ENCODE data around the gene REPS1.
A peak's percentile ranks its signal among the peaks of the same experiment; 100 is the strongest.
"Not testable (repeated sequence)": the region's sequence is repeated elsewhere in the genome, so short reads cannot be mapped to it uniquely, and the experiment has no call there.

Gene REPS1

GRCh38 chr6:138970159-138970558, 17.9 kb downstream of the REPS1 start:
- no peak for DNase-seq

GRCh38 chr6:138966870-138967269, 21.2 kb downstream of the REPS1 start:
- no peak for DNase-seq

- DNase-seq: no peak
Measured at GRCh38 chr6:138965971-138966370, 22.1 kb downstream of the REPS1 start.

GRCh38 chr6:138965291-138965874, 22.7 kb downstream of the REPS1 start:
- no peak for DNase-seq

GRCh38 chr6:138964012-138964411, 24.0 kb downstream of the REPS1 start:
- DNase-seq: no peak

- DNase-seq: no peak
Measured at GRCh38 chr6:138963531-138963930, 24.5 kb downstream of the REPS1 start.

GRCh38 chr6:138963119-138963518, 24.9 kb downstream of the REPS1 start:
- DNase-seq: no peak

GRCh38 chr6:138959521-138959920, 28.5 kb downstream of the REPS1 start:
- DNase-seq: no peak

GRCh38 chr6:138958595-138958994, 29.5 kb downstream of the REPS1 start:
- DNase-seq: no peak

GRCh38 chr6:138957903-138958302, 30.1 kb downstream of the REPS1 start:
- no peak for DNase-seq

- DNase-seq: no peak
Measured at GRCh38 chr6:138957484-138957883, 30.6 kb downstream of the REPS1 start.

- DNase-seq: no peak
Measured at GRCh38 chr6:138956244-138956924, 31.7 kb downstream of the REPS1 start.

- no peak for DNase-seq
Measured at GRCh38 chr6:138955262-138955661, 32.8 kb downstream of the REPS1 start.

- peak in 1 of 2 experiments; percentile 6 for DNase-seq
Measured at GRCh38 chr6:138953451-138953850, 34.6 kb downstream of the REPS1 start.

GRCh38 chr6:138948546-138949179, 39.4 kb downstream of the REPS1 start:
- DNase-seq: no peak

- DNase-seq: no peak
Measured at GRCh38 chr6:138948004-138948403, 40.0 kb downstream of the REPS1 start.

GRCh38 chr6:138945354-138945753, 42.7 kb downstream of the REPS1 start:
- no peak for DNase-seq

GRCh38 chr6:138944412-138944811, 43.6 kb downstream of the REPS1 start:
- DNase-seq: no peak

- no peak for DNase-seq
Measured at GRCh38 chr6:138943089-138943625, 44.9 kb downstream of the REPS1 start.

- DNase-seq: not testable (repeated sequence)
Measured at GRCh38 chr6:138936873-138937272, 51.2 kb downstream of the REPS1 start.

- DNase-seq: no peak
Measured at GRCh38 chr6:138931660-138932059, 56.4 kb downstream of the REPS1 start.

- DNase-seq: no peak
Measured at GRCh38 chr6:138926579-138926978, 61.5 kb downstream of the REPS1 start.

GRCh38 chr6:138925806-138926205, 62.2 kb downstream of the REPS1 start:
- DNase-seq: no peak

GRCh38 chr6:138923561-138923960, 64.5 kb downstream of the REPS1 start:
- DNase-seq: no peak

Data from SW 1271 (cell line).